Activated CD4-positive, alpha-beta T cell treated with anti-CD3 and anti-CD28 coated beads, Interleukin-2, Interleukin-4, amounts not matched to agents 100 ng/mL and 50 ng/mL, durations not matched to agents 16 hours and 8 hours (primary cell): ENCODE measurements around the gene IFNA14.
"Not testable (repeated sequence)": the region's sequence is repeated elsewhere in the genome, so short reads cannot be mapped to it uniquely, and the experiment has no call there.

Experiments used
- DNase-seq: peaks from one replicate; pipeline ENCODE4 v3.0.0-alpha.2; 2020; ENCODE audit warnings: low spot score

Gene IFNA14

DNA sequence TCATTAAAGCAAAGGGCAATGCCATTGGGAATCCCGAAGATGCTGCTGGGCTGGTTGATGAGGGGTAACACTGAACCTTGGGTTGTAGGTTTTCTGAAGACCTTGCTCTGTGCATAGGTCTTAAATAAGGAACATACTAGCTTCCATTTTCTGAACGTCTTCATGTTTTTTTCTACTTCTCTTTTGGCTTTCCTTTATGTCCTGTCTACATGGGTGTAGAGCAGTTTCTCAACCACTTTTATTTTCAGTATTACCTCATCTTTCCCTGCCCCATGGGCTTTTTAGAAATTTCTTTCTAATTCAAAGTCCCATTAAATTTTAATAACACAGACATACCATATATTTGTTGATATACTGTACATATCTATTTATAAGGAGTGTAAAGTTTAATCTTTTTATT lies at the start of gene IFNA14:
Gene IFNA14, minus strand, starts transcription at position 95 of the 400 bp plus-strand sequence. Its CDS starts 70 bp downstream, at position 25.
- no peak for DNase-seq

DNA sequence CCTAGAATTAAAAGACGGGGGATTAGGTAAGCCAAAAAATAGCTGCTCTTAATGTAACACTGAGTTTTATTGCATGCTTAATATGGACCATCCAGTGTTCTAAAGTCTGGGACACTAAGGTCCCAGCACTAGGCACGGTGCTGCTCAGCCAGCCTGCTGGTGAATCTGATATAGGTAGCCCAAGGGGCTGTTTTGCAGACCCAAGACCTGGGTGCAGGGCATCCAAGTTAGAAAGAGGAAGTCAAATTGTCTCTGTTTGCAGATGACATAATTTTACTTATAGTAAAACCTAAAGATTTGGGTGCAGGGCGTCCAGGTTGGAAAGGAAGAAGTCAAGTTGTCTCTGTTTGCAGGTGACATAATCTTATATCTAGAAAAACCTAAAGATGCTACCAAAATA lies 47.5 kb upstream of the IFNA14 start:
- DNase-seq, result no peak

DNA sequence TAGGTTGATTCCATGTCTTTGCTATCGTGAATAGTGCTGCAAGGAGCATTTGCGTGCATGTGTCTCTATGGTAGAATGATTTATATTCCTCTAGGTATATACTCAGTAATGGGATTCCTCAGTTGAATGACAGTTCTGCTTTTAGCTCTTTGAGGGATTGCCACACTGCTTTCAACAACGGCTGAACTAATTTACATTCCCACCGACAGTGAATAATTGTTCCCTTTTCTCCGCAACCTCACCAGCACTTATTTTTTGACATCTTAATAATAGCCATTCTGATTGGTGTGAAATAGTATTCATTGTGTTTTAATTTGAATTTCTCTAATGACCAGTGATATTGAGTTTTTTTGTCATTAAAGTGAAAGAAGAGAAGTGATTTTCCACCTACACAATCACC lies 46.9 kb upstream of the IFNA14 start:
- DNase-seq, result no peak

DNA sequence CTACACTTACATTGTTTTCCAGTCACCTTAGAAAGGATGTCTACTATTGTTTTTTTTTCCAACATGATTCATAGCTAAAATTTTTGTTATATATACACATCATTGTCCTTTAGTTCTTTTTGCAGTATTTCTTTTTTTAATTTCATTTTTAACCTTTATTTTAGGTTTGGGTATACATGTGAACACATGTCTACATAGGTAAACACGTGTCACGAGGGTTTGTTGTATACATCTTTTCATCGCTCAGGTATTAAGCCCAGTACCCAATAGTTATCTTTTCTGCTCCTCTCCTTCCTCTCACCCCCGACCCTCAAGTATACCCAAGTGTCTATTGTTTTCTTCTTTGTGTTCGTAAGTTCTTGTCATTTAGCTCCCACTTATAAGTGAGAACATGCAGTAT lies 46.3 kb upstream of the IFNA14 start:
- DNase-seq, result no peak

DNA sequence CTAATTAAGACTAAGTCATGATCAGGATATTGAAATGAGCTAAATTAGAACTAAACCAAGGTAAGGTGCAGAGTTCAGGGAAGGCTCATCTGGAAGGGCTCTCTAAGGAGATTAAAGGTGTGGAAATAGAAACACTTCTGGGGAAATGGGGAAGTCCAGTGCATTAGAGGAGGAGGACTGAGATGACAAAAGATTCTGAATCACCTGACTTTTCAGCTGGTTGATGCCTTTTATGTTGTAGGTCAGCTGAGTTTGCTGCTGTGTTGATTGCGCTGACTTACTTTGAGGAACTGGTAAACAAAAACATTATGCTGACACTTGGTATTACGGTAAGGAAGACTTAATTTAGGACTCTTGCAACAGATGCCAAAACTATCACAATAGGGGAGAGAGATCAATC lies 41.5 kb upstream of the IFNA14 start:
- DNase-seq, result no peak

DNA sequence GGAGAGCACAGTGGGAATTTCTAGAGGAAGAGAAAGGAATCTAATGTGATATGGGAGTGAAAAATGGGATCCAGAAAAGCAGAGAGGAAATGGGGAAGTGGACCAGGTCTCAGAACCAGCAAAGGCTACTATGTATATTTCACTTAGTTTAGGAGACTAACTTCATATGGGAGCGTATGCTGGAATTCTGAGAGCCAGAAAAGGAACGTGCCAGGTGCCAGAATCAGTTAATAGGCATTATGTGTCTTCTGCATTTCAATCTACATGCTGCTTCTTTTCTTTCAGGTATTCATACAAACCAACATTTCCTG lies 28.5 kb upstream of the IFNA14 start:
- DNase-seq, result no peak

DNA sequence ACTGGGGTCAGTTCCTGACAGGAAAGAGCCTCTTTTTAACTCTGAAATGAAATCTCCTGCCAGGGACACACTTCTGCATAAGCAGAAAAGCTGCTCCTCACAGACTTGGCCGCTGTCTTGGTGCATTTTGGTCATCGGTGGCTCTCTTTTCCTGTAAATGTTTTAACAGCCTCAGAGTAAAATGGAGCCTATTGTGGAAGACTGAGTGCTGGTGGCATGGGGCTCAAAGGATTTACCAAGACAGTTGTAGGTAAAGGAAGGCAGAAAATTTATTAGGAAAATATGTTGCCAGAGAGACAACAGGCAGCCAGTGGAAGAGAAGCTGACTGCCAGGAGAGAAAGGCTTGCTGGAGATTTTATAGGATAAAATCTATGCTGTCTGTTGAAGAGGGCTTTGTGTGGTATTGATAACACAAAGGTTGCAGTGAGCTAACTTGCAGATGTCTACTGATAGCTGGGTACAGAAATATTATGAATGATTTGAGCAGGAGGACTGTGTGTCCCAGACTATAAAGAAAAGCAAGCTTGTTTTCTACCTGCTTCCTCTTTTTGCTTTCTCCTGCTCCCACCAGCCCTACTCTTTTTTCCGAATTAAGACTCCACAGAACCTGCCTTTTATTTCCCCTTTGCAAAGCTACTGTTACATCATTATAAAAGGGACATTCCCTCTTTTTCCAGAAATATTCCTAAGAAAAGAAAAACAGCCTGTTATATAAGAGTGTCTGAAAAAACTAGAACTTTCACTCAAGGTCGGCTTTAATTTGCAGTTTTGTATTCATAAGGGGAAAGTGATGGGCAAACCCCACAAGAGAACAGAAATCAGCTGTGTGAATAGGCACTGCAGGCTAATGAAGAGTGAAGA lies 27.9 kb upstream of the IFNA14 start:
- DNase-seq, result no peak

DNA sequence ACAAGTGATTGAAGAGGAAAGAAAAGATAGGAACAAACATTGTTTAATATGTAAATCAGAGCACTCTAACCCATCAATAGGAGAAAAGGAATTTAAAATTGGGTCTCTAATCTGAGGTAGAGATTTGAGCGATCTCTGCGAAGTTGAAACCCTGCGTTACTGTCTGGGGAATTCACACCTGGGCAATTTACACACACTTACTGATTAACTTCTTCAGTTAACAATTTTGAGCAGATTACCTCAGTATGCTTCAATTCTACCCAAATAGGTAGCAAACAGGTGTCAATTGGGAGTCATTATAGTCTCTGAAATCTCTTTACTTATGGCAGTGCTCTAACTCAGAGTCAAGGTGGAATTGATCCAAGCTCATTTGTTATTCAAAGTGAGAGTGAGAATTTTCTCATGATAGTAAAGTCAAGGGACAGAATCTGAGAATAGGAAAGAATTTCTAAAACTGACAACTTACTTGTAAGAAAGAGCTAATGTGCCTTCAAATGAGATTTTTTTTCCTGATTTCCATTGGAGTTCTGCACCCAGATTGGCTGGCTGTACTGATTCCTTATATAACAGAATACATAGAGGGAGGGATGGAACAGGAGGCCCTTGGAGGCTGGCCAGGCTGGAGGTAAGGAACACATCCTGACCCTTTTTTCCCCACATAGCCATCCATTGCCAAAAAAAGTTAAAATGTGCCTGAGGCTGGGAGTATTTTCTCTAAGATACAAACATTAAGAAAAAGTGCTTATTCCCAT lies 27.1 kb upstream of the IFNA14 start:
- no peak for DNase-seq

DNA sequence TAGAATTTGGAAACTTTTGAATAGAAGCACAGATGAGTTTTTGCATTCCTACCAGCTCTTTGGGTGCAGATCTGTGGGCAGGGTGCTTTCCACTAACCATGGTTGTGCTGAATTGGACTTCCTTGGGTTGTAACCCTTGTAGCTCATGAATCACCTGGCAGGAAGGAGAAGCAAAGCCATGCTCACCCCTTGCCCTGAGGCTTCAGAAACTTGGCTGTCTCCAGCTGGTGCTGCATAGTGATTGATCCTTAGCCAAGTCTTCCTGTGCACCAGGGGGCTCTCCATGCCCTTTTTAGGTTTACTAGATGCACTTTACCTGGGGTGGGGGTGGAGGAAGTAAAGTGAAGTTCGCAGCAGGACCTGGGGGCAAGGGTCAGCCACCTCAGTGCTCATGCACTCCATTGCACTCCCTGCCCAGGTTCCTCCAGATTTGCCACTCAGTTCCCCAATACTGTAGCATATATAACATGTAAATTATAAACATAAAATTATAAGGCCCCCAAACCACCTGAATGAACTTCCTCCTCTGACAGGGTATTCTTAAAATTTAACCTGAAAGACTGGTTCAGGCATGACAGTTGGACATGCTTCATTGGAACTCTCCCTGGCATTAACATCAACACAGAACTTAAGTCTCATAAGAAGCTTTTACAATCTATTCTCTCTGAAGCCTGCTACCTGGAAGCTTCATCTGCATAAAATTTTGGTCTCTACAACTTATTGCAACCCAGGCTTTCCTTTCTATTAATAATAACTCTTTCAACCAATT lies 25.8 kb upstream of the IFNA14 start:
- DNase-seq, result no peak

DNA sequence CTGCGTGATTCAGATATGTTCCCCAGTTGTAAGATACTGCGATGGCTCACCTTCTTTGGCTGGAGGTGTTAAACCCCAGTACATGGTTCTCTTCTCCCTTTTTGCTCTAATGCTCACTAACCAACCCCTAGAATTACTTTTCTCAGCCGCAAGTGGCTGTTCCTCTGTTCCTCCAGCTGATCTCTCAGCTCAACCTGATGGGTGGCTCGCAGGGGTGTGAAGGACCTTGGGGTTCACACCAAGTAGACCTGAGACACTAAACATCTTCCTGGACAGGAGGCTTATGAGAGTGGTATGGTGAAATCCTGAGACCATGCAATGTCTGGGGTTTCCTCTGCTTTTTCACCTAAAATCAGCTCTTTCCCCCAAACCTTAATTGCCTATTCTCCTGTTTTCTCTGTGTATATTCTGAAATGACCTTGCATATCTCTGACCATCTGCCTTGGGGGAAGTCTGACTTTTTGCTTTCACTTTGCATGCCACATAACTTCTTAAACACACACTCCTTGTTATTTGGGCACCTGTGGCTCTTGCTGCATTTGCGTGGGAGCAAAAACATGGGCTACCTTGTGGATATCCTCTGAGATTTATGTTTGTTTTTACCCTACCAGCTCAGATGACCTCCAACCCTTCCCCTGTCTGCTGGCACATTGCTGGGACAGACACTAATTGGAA lies 15.9 kb upstream of the IFNA14 start:
- no peak for DNase-seq

DNA sequence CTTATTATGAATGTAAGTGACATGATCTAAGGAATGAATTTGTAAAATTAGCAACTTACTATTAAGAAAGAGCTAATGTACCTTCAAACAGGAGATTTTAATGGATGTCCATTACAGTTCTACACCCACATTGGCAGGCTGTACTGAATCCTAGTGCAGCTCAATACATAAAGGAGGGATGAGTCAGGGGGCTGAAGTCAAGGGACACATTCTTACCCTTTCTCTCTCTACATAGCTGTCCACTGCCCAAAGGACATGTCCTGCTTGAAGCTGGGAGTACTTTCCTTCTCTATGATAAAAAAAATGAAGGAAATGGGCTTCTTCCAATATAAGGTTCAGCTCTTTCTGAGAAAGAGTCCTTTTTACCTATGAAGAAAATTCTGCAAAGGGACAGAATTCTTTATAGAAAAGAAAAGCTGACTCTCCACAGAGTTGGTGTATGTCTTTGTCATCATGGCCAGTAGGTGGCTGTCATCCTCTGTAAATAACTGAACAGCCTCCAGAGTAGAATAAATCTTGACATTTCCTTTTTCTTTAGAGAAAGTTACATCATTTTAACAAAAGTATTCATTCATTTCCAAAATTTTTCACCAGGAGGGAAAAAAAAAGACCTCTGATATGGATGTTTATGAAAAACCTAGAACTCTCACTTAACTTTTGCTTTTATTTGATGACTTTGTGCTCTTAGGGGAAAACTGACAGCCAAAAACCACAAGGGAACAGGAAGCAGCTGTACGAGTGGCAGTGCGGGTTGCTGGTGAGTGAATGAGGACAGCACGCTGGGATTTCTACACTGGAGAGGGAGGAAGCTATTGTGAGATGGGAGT lies 13.1 kb upstream of the IFNA14 start:
- peak; percentile 18 for DNase-seq

DNA sequence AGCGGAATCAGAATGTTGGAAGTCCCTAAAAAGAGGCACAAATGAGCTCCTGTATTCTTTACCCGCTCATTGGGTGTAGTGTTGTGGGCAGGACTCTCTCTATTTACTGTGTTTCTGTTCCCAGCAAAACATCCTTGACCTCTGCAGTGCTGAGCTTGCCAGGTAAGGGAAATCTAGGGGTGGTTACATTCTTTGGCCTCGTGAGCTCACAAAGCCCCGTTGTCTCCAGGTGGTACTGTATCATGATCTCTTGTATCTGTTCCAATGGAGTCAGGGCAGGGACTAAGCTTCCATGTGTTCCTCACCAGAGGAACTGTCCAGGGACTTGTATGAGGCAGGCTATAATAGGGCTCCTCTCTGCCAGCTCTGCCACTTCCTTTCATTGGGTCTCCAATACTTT lies 11.8 kb upstream of the IFNA14 start:
- DNase-seq, result no peak

DNA sequence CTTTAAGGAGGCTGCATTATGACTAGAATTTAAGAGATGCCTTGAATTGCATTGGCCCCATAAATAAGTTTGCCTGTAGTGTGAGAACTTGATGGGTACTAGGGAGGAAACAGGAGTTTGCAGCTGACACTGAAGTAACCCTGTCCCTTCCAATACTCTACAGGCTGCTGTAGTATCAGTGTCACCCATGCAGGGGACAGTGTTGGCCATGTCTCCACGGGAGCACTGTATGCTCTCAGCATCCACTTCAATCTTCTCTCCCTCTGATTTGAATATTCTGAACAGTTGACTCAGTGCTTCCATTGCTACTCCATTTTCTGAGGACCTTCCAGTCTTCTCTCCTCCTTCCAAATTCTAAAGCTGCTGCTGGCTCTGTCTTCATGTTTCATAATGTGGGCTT lies 11.4 kb upstream of the IFNA14 start:
- no peak for DNase-seq

DNA sequence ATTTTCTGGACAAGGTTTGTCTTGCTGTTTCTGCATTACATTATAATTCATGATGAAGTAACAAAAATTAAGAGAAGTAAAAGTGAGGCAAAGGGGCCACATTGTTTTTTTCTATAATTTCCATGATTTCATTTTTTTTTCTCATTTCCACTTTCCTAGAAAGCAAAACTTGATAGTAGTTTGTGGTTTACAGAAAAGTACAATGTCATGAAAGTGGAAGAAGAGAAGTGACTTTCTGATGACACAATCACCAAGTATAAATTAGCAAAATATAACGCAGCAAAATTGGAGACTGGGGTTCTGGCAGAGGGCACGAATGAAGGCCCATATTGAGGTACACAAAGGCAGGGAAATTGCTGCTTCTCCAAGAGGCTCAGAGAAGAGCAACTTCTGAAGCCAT lies 5.0 kb upstream of the IFNA14 start:
- no peak for DNase-seq

DNA sequence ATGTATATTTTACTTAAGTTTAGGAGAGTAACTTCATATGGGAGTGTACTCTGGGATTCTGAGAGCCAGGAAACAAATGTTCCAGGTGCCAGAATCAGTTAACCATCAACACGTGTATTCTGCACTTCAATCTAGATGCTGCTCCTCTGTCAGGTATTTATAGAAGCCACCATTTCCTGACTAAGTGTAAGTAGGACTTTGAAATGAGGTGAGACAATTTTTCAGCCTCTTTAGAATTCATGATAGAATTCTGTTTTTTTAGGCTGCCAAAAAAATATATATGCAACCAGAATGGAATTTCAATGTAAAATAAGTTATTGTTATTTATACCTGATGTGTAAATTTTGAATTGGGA lies 3.5 kb downstream of the IFNA14 start:
- not testable (repeated sequence) for DNase-seq

DNA sequence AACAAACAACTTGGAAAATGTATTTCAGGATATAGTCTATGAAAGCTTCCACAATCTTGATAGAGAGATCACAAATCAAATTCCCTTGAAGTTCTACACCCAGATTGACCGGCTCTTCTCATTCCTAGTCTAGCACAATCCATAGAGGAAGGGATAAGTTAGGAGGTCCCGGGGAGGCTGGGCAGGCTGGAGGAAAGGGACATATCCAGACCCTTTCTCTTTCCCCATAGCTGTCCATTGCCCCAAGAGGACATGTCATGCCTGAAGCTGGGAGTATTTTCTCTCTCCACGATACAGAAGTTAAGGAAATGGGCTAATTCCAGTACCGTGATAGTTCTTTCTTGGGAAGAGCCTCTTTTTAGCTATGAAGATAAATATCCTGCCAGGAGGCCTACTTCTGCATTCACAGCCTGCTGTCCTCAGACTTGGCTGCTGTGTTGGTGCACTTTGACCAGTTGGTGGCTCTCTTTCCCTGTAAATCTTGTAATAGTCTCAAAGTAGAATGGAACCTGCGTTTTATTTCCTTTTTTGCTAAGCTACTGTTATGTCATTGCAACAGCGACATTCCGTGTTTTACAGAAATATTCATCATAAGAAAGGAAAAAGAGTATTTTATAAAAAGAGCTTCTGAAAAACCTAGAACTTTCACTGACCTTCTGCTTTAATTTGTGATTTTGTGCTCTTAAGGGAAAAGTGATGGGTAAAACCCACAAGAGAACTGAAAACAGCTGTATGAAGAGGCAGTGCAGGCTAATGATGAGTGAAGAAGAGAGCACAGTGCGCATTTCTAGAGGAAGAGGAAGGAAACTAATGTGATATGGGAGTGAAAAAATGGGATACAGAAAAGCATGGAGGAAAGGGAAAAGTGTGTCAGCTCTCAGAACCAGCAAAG lies 4.1 kb downstream of the IFNA14 start:
- peak; percentile 38 for DNase-seq

DNA sequence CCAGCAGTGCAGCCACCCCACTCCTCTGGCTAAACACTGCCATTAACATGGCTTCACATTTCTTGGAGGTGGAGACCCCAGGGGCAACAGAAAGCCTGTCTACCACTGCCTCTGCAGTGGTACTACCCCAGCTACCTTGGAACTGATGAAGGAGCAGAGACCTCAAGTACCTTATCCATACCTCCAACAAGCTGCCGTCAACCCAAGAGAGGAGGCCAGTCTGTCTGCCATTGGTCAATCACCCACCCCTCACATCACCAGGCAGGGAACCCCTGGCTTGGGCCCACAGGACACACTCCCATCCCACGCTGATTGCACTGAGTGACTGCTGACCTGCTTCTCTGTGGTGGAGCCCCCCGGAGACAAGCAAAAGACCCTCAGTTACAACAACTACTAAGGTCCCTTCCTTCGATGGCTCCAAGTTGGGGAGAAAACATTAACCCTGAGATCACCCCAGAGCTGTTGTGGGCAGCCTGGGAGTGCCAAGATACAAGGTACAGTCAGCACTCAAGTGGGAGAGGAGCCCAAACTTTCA lies 5.6 kb downstream of the IFNA14 start:
- no peak for DNase-seq

DNA sequence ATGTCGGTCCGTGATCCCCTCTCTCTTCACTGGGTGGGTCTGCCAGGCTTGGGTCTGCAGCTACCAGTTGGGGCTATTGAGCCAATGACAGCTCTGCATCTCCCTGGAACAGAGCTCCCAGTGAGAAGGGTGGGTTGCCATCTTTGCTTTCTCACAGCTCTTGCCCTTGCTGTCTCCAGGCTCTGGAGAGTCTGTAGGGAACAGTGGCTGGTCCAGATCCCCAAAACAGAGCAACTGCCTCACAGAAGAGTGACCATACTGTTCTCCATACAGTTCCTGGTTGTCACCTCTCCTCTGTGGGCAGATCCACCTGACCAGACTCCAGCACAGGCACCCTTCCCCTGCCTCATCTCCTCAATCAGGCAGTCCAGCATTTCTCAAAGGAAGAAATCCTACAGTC lies 6.5 kb downstream of the IFNA14 start:
- DNase-seq, result no peak

DNA sequence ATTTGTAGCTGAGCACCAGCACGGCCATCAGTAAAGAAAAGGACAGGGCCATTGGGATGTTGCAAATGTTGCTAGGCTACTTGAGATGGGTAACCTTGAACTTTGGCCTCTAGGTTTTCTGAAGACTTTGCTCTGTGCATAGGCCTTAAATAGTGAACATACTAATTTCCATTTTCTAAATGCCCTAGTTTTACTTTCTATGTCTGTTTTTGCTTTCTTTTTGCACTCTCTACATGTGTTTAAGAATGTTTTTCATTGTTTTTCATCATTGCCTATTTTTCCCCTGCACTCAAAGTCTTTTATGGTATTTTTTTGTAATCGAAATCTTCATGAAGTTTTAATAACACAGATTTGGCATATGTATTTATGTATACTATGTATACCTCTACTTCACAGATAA lies 11.7 kb downstream of the IFNA14 start, which contains the start of gene IFNA17:
Gene IFNA17, minus strand, starts transcription at position 101 of the 400 bp plus-strand sequence. Its CDS starts 49 bp downstream, at position 52.
- no peak for DNase-seq

DNA sequence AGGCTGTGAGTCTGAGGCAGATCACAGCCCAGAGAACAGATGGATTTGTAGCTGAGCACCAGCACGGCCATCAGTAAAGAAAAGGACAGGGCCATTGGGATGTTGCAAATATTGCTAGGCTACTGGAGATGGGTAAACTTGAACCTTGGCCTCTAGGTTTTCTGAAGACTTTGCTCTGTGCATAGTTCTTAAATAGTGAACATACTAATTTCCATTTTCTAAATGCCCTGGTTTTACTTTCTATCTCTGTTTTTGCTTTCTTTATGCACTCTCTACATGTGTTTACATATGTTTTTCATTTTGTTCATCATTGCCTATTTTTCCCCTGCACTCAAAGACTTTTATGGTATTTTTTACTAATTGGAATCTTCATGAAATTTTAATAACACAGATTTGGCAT lies 22.6 kb downstream of the IFNA14 start, which contains the start of gene IFNA16:
Gene IFNA16, minus strand, starts transcription at position 101 of the 400 bp plus-strand sequence. Its CDS starts 6 bp downstream, at position 95.
- DNase-seq, result not testable (repeated sequence)
